Psoas muscle (tissue), 8 donors: Measurements from ENCODE around the gene PTGER1. TPM values are rescaled to one million over a fixed set of nuclear protein-coding genes. Genes with fewer than 3 reads are reported as not detected.
"Not testable (repeated sequence)": the region's sequence is repeated elsewhere in the genome, so short reads cannot be mapped to it uniquely, and the experiment has no call there.

Experiments used
- ATAC-seq, 4 donors: fragments of 200-7000 bp; cut with Tn5 transposase; one replicate each; pipeline ENCODE4 v1.9.1; 2020; ENCODE audit warnings: moderate library complexity in 3 of 4, mild to moderate bottlenecking in 2 of 4
- DNase-seq, 2 donors: peaks; one replicate each; pipeline ENCODE4 v3.0.0-alpha.2; 2020
- H3K27ac ChIP-seq: fragments of 200-600 bp; one replicate; pipeline ENCODE4 v1.8.0; 2022
- H3K27me3 ChIP-seq, 3 donors: fragments of 200-600 bp in 1 of 3; one replicate each; pipeline versions ENCODE4 v1.6.1 to v1.8.0; 2013 to 2022; ENCODE audit warnings: low read length in 2 of 3, mild to moderate bottlenecking in 2 of 3, moderate library complexity in 1 of 3; ENCODE audit not compliant: insufficient read depth in 3 of 3
- H3K36me3 ChIP-seq, 2 donors: fragments of 200-600 bp in 1 of 2; one replicate each; pipeline versions ENCODE4 v1.6.1 to v1.8.0; 2013 to 2022; ENCODE audit warnings: low read depth in 1 of 2, mild to moderate bottlenecking in 1 of 2, moderate library complexity in 1 of 2; ENCODE audit not compliant: insufficient read depth in 1 of 2
- H3K4me1 ChIP-seq: fragments of 200-600 bp; one replicate; pipeline ENCODE4 v1.8.0; 2022
- H3K4me3 ChIP-seq: fragments of 200-600 bp; one replicate; pipeline ENCODE4 v1.8.0; 2022; ENCODE audit warnings: mild to moderate bottlenecking
- H3K9me3 ChIP-seq: fragments of 200-600 bp; one replicate; pipeline ENCODE4 v1.8.0; 2022
- CTCF ChIP-seq: fragments of 200-600 bp; IDR thresholded peaks from one replicate; pipeline ENCODE4 v1.8.0; 2022; ENCODE audit warnings: antibody characterized with exemption
- WGBS, 3 donors: extraction: QIAGEN DNeasy Blood & Tissue Kit; methylation state at CpG; one replicate each; pipeline versions ENCODE4 v1.1.6 to v1.1.7; 2013; 5-methylcytosine and 5-hydroxymethylcytosine counted together
- intact Hi-C, 2 donors: fragments of 100-400 bp; cut with DNase I; formaldehyde crosslinking; loops; one replicate each; pipeline versions ENCODE4 v1.11.0 to v1.14.2; 2022
- polyA plus RNA-seq, 3 donors: library from polyadenylated mRNA; stranded (reverse); fragments of 200-250 nt; gene quantifications; one replicate each; pipeline ENCODE4 v1.2.3, GENCODE V29; 2013
- total RNA-seq, 4 donors: library from RNA; stranded (reverse); fragmentation: NEBNext Ultra II Directional in 2 of 4; extraction: Animal tissue kit (Norgen Biotek cat#: 25700) in 2 of 4; gene quantifications; one replicate each; pipeline versions ENCODE4 v1.2.1 to v1.2.4, GENCODE V29; 2021 to 2023
- donor health status: healthy with polysubstance abuse.
- donor health status: DM: no; HTN: no; CAD: no; lungs with moderate emphysema.
- donor health status: Bipolar disorder and iron deficiency.
- donor health status: healthy.
- donor health status: DM: yes; HTN: yes; CAD: no.
- donor health status: DM: no; HTN: no; CAD: no.
- donor health status: DM: no; HTN: no; CAD: no.
- donor health status: DM: yes; HTN: yes; CAD: no.

The PTGER1 gene
- total and polyA plus RNA-seq, 7 donors, result 0.05 to 0.25 (median 0.10) TPM; not detected in 2

- WGBS, 3 donors, result 79 to 88% (median 88%) methylated on average over 9 of the region's 9 CpGs
- Histone ChIP-seq H3K4me3 (no peak overlapping the region), H3K27ac (no peak overlapping the region), H3K4me1 (peaks cover 8% of the 10 kb centered on the region), H3K27me3 (peaks cover 0 to 5% (median 3%) of the 10 kb centered on the region in 3 donors), H3K36me3 (peaks cover 0 to 74% of the 10 kb centered on the region in 2 donors), H3K9me3 (no peaks in the 10 kb centered on the region)
- intact Hi-C loops, result no loop called here
- no peak for DNase-seq
- TF ChIP-seq CTCF, result no peak
- ATAC-seq, result no peak
Observed at GRCh38 chr19:14467816-14468215, 7.3 kb downstream of the PTGER1 start.

- Histone ChIP-seq H3K4me3 (no peak overlapping the region), H3K27me3 (peaks cover 0 to 1% (median 0%) of the 10 kb centered on the region in 3 donors), H3K9me3 (no peaks in the 10 kb centered on the region), H3K4me1 (peaks cover 4% of the 10 kb centered on the region), H3K36me3 (peaks cover 0 to 78% of the 10 kb centered on the region in 2 donors), H3K27ac (no peak overlapping the region)
- TF ChIP-seq CTCF, result no peak
- no peak for DNase-seq
- WGBS, 3 donors, result 83 to 89% (median 85%) methylated on average over 12 of the region's 12 CpGs
- no peak for ATAC-seq
- intact Hi-C loops, result no loop called here
Observed at GRCh38 chr19:14467391-14467790, 7.8 kb downstream of the PTGER1 start.

- Histone ChIP-seq H3K27me3 (no peaks in the 10 kb centered on the region), H3K4me3 (no peak overlapping the region), H3K4me1 (no peaks in the 10 kb centered on the region), H3K9me3 (no peaks in the 10 kb centered on the region), H3K36me3 (peaks cover 0 to 98% of the 10 kb centered on the region in 2 donors), H3K27ac (no peak overlapping the region)
- ATAC-seq (no peak), DNase-seq (no peak)
- no peak for TF ChIP-seq CTCF
- WGBS, 3 donors, result 93 to 97% (median 96%) methylated on average over 21 of the region's 21 CpGs
- intact Hi-C loops, result no loop called here
Observed at GRCh38 chr19:14463747-14464146, 11.4 kb downstream of the PTGER1 start.

- DNase-seq, H3K4me3 ChIP-seq, H3K4me1 ChIP-seq, intact Hi-C loops, H3K27me3 ChIP-seq, H3K9me3 ChIP-seq, H3K27ac ChIP-seq, ATAC-seq: not testable (repeated sequence)
- WGBS, 3 donors, result 95 to 98% (median 97%) methylated on average over 6 to 7 of the region's 7 CpGs
- H3K36me3 ChIP-seq, result peaks cover 0 to 96% of the 10 kb centered on the region in 2 donors
Observed at GRCh38 chr19:14462401-14462800, 12.8 kb downstream of the PTGER1 start.

GRCh38 chr19:14460935-14461334, 14.2 kb downstream of the PTGER1 start:
- ATAC-seq, result no peak
- H3K36me3 ChIP-seq, result peaks cover 0 to 91% of the 10 kb centered on the region in 2 donors
- DNase-seq, result no peak
- no peak overlapping the region for H3K4me3 ChIP-seq
- 69 to 97% (median 97%) methylated on average over 2 of the region's 2 CpGs for WGBS, 3 donors
- TF ChIP-seq CTCF, result no peak
- intact Hi-C loops, result no loop called here
- no peaks in the 10 kb centered on the region for H3K27me3 ChIP-seq
- no peaks in the 10 kb centered on the region for H3K4me1 ChIP-seq
- H3K27ac ChIP-seq, result no peak overlapping the region
- no peaks in the 10 kb centered on the region for H3K9me3 ChIP-seq
